NCI-H2227 (cell line): ENCODE measurements around the gene GPBAR1.
A peak's percentile ranks its signal among the peaks of the same experiment; 100 is the strongest.

Experiments
- DNase-seq: peaks from one replicate; lab custom pipeline; 2025; ENCODE audit not compliant: unreplicated experiment; lab: John Stamatoyannopoulos, UW

The GPBAR1 gene

DNA sequence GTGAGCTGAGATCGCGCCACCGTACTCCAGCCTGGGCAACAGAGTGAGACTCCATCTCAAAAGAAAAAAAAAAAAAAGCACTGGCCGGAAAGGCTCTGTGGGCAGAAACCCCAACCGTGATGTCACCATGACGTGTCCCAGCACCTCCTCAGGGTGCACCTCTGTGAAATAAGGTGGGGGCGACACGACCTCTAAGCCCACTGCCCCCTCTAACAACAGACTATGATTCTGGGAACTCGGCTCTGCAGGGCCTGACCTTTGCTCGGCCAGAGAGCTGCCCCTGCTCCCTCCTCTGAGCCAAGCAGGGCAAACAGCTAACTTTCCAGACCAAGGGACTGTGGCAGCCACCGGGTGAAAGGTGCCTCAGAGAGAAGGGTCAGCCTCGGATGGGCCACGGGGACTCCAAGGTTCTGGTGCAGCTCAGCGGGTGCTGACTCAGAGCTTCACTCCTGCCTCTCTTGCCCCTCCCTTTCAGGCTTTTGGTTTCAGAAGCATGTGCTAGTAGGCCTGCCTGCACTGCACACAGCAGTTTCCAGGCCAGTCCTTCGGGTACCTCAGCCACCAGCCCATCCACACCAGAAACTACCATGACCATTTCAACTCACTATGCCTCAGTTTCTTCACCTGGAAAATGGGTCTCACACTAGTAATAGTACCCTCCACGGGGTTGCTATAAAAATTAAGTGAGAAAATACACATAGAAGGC lies 23.4 kb downstream of the GPBAR1 start:
- no peak for DNase-seq

DNA sequence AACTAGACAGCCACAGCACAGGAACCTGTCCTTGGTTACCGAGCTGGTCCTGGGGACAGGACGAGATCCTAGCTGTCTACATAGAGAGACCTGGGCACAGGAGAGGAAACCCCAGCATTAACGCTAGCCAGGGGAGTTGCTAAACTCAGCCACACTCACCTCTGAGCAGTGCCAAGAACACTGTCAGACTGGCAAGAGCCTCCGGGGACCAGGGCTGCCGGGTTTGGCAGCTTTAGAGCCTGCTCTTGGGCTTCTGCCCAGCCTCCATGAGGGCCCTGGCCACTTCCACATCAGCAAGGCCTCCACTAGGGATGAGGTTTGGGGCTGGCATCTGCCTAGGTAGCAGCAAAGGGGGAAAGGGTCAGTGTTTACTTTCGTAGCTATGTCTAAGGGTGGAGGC lies 24.8 kb downstream of the GPBAR1 start:
- no peak for DNase-seq

- peak; percentile 82 for DNase-seq
Observed at GRCh38 chr2:218286570-218287459, 26.0 kb downstream of the GPBAR1 start.

- peak; percentile 45 for DNase-seq
Observed at GRCh38 chr2:218289639-218290315, 29.0 kb downstream of the GPBAR1 start.

DNA sequence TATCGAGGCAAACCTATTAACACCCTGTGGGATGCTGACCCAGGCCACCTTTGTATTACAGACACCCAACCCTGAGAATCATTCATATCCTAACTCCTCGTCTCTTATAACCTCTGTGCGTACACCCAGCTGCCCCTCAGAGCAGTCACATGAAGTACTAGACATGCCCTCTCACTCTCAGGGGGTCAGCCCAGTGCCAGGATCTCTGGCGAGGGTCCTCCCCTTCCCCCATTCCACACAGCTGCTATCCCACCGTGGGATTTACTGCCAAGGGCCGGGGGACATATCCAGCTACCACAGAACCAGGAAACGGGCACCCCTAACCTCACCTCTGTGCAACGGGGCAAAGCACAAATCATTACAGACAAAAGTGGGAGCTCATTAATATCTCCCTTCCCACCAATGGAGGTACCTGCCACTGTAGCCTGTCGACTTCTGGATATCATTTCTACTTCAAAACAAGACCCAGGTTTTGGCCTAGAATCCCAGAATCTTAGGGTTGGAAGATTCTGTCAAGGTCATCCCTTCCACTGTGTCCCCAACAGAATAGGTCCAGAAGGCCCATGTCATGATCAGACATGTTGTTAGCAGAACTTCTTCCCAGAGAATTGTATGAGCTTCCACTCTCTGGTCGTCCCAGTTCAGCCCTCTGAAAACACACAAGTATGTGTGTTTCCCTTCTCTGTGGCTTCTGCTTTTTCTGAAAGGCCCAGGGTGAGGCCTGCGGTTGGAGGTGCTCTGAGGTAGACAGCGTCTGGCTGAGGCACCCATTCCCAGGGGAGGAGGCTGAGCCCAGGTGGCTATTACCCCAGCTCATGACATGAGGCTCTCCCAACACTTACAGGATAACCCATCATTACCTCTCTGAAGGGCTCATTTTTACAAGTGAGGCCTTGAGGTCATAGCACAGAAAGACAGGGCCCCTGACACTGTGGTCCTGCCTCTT lies 29.8 kb downstream of the GPBAR1 start:
- DNase-seq, result peak; percentile 36

- no peak for DNase-seq
Observed at GRCh38 chr2:218291318-218292047, 30.7 kb downstream of the GPBAR1 start.

GRCh38 chr2:218292048-218293014 lies 31.5 kb downstream of the GPBAR1 start, which contains the start of gene TMBIM1:
Gene TMBIM1 (minus strand): TSS chr2:218292503. CDS start chr2:218282141, 10,362 bp downstream.
- peak; percentile 49 for DNase-seq

- no peak for DNase-seq
Observed at GRCh38 chr2:218293715-218294429, 33.1 kb downstream of the GPBAR1 start.

DNA sequence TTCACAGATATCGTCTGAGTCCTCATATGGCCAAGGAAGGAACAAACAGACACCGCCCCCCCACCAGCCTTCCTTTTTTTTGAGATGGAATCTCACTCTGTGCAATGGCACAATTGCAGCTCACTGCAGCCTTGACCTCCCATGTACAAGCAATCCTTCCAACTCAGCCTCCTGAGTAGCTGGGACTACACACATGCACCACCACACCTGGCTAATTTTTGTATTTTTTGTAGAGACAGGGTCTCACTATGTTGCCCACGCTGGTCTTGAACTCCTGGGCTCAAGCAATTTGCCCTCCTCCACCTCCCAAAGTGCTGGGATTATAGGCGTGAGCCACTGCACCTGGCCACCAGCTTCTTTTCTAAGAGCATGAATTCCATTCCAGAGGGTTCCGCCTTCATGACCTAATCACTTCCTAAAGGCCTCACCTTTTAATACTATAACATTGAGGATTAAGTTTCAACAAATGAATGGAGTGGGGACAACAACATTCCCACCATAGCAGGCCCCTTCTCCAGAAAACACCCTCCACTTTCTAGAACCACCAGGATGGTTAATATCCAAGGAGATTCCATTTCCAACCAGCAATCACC lies 33.7 kb downstream of the GPBAR1 start:
- no peak for DNase-seq

GRCh38 chr2:218295029-218295428 lies 34.2 kb downstream of the GPBAR1 start:
- DNase-seq, result no peak

- no peak for DNase-seq
Observed at GRCh38 chr2:218296200-218296599, 35.4 kb downstream of the GPBAR1 start.

- no peak for DNase-seq
Observed at GRCh38 chr2:218296847-218297246, 36.0 kb downstream of the GPBAR1 start.

DNA sequence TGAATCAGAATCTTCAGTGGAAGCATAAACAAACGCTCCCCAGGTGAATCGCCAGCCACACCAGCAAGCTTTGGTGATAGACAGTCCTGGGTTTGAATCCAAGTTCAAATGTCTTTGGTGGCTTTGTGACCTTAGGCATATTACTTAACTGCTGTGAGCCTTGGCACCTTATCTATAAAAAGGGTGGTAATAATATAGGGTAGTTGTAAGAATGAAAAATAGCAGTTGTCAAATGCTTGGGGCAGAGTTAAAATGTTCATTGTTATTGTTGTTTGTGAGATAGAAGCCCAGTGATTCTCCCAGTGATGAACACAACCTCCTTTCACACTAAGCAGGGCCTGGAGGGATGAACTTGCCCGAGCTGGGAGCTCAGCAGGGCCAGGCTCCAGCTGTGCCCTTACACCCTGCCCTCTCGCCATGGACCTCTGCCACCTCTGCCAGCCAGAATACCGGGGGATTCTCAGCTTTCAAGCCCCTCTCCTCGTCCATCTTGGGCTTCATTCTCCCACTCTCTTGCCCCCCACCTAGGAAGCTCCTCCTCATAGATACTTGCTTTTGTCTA lies 37.6 kb downstream of the GPBAR1 start:
- no peak for DNase-seq

DNA sequence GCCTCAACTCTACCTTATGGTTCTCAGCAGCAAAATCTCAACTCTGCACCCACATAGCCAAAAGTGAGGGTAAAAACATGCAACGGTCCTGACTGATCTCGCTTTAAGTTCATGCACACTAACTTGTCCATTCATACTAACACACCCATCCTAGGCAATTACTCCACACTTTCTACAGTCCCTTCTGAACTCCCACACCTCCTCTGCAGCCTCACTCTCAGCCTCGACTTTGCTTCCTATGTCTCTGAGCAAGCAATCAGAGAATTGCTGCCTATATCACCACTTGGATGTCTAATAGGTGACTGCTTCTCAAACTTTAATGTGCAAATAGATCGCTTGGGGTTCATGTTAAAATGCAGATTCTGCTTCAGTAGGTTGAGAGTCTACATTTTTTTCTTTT lies 39.3 kb downstream of the GPBAR1 start:
- no peak for DNase-seq

GRCh38 chr2:218301176-218301819 lies 40.5 kb downstream of the GPBAR1 start:
- DNase-seq, result peak; percentile 93

DNA sequence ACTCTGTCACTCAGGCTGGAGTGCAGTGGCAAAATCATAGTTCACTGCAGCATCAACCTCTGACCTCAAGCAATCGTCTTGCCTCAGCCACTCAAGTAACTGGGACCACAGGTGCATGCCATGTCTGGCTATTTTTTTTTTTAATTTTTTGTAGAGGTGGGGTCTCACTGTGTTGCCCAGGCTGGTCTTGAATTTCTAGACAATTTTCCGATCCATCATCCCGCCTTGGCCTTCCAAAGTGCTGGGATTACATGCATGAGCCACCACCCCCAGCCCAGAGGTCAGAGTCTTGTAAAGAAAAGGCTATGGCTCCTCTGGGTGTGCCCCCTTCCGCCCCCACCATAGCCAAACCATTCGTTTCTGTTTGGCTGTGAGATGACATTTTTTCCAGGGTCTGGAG lies 44.6 kb downstream of the GPBAR1 start:
- no peak for DNase-seq
